Measurements from ENCODE around the gene HCRTR2.

DNA sequence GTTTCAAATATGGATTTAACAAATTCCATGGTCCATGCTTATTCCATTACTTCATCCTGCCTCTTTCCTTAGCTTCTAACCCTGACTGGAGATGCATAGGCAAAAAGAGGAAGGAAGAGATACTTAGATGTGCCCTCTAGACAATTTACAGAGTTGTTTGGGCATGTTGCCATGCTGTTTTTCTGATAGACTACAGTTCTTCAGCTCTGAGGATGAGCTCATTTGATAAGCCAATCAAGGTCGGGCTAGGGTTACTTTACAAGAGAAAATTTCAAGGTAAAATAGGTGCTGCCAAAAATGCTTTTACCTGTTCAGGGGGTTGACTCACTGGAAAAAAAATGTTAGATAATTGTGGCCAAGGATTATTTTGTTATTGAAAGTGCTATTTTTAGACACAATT is 5.9 kb downstream of the HCRTR2 start:
- TF ChIP-seq, protein P1, sequence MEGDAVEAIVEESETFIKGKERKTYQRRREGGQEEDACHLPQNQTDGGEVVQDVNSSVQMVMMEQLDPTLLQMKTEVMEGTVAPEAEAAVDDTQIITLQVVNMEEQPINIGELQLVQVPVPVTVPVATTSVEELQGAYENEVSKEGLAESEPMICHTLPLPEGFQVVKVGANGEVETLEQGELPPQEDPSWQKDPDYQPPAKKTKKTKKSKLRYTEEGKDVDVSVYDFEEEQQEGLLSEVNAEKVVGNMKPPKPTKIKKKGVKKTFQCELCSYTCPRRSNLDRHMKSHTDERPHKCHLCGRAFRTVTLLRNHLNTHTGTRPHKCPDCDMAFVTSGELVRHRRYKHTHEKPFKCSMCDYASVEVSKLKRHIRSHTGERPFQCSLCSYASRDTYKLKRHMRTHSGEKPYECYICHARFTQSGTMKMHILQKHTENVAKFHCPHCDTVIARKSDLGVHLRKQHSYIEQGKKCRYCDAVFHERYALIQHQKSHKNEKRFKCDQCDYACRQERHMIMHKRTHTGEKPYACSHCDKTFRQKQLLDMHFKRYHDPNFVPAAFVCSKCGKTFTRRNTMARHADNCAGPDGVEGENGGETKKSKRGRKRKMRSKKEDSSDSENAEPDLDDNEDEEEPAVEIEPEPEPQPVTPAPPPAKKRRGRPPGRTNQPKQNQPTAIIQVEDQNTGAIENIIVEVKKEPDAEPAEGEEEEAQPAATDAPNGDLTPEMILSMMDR (IDR thresholded peaks at IDR 0.05), result no peak
- no peak for TF ChIP-seq POLR2AphosphoS5 (IDR thresholded peaks at IDR 0.05)
- no peak for TF ChIP-seq EP300 (IDR thresholded peaks at IDR 0.05)
